Panc1 (cell line): Measurements from ENCODE around the gene HMGXB4. TPM values are rescaled to one million over a fixed set of nuclear protein-coding genes. Genes with fewer than 3 reads are reported as not detected.

Experiments
- ATAC-seq: fragments of 200-7000 bp; cut with Tn5 transposase; 2 replicates; pipeline ENCODE4 v1.9.1; 2020; ENCODE audit warnings: mild to moderate bottlenecking, moderate library complexity
- BruUV-seq: library from RNA; stranded (reverse); fragments of 400-500 nt; replicated peaks from 2 replicates; lab custom pipeline; 2021; lab: Mats Ljungman, UMichigan
- CTCF ChIA-PET: fragments of 300-600 bp; sonication (Branson Sonifier 250); formaldehyde crosslinking; loops from one replicate; lab custom pipeline; 2022; ENCODE audit warnings: antibody characterized with exemption; lab: Charles Lee
- POLR2A ChIA-PET: fragments of 300-600 bp; sonication (Branson Sonifier 250); formaldehyde crosslinking; loops from one replicate; lab custom pipeline; 2022; ENCODE audit warnings: antibody characterized with exemption; lab: Charles Lee
- DNase-seq: peaks from one replicate; pipeline ENCODE4 v3.0.0-alpha.2; 2010; ENCODE audit warnings: low read depth, low spot score
- H3K27ac ChIP-seq: 2 replicates; pipeline ENCODE4 v1.5.1; 2011; ENCODE audit warnings: mild to moderate bottlenecking, low read length, inconsistent platforms
- H3K27me3 ChIP-seq: fragments of 200-500 bp; sonication (Bioruptor generic); 2 replicates; pipeline ENCODE4 v1.6.0; 2014; ENCODE audit warnings: low read length, inconsistent platforms; ENCODE audit not compliant: control insufficient read depth, insufficient read depth
- H3K36me3 ChIP-seq: fragments of 200-500 bp; sonication (Bioruptor generic); 2 replicates; pipeline ENCODE4 v1.5.1; 2014; ENCODE audit warnings: inconsistent platforms, mild to moderate bottlenecking, low read length, moderate library complexity; ENCODE audit not compliant: control insufficient read depth, insufficient read depth
- H3K4me1 ChIP-seq: 2 replicates; pipeline ENCODE4 v1.5.1; 2011; ENCODE audit warnings: inconsistent platforms, mild to moderate bottlenecking, low read length, moderate library complexity; ENCODE audit not compliant: control insufficient read depth, insufficient read depth
- H3K4me3 ChIP-seq, 2 experiments: 2 replicates each; pipeline ENCODE4 v1.5.1; 2011 to 2012; ENCODE audit warnings: low read depth in 2 of 2, low read length in 2 of 2, mild to moderate bottlenecking in 2 of 2, inconsistent platforms in 1 of 2, moderate library complexity in 1 of 2
- H3K9me3 ChIP-seq: fragments of 200-500 bp; sonication (Bioruptor generic); 2 replicates; pipeline ENCODE4 v1.5.1; 2014; ENCODE audit warnings: low read depth, mild to moderate bottlenecking, inconsistent platforms, low read length, moderate library complexity; ENCODE audit not compliant: control insufficient read depth, insufficient read depth
- POLR2AphosphoS5 ChIP-seq: IDR thresholded peaks from 2 replicates; pipeline ENCODE4 v1.6.1; 2012; ENCODE audit warnings: mild to moderate bottlenecking, low read depth, low read length, moderate library complexity
- SIN3A ChIP-seq: IDR thresholded peaks from 2 replicates; pipeline ENCODE4 v1.6.1; 2012; ENCODE audit warnings: low read depth, mild to moderate bottlenecking, low read length, moderate library complexity, borderline replicate concordance; ENCODE audit not compliant: insufficient read depth
- TCF7L2 ChIP-seq: IDR thresholded peaks from 2 replicates; pipeline ENCODE4 v1.6.1; 2011; ENCODE audit warnings: mild to moderate bottlenecking, low read depth, low read length, inconsistent platforms
- in situ Hi-C: cut with HindIII; loops from 2 replicates; pipeline ENCODE4 v1.10.0; 2016; ENCODE audit warnings: low sequenced_read_pairs, low pct_unique_long_range_greater_than_20kb
- intact Hi-C: fragments of 100-400 bp; cut with micrococcal nuclease; formaldehyde crosslinking; loops from one replicate; pipeline ENCODE4 v1.10.0; 2022; ENCODE audit not compliant: unreplicated experiment
- total RNA-seq: library from RNA; stranded (reverse); gene quantifications from one replicate; pipeline ENCODE4 v1.2.1, GENCODE V29; 2021; ENCODE audit not compliant: unreplicated experiment
- TF ChIP-seq, protein P1 (sequence below): fragments of 450-650 bp; IDR thresholded peaks from 2 replicates; pipeline ENCODE4 v1.5.1; 2017; ENCODE audit warnings: mild to moderate bottlenecking
- TF ChIP-seq, protein P2 (sequence below), 2 experiments: IDR thresholded peaks; 2 replicates each; pipeline ENCODE4 v1.6.1; 2011 to 2012; ENCODE audit warnings: low read depth in 2 of 2, control low read depth in 1 of 2, low read length in 1 of 2, mild to moderate bottlenecking in 1 of 2, moderate library complexity in 1 of 2; ENCODE audit not compliant: insufficient read depth in 1 of 2

Gene HMGXB4
- total RNA-seq, 1 experiment from 2014 or later, result 23.7 TPM

DNA sequence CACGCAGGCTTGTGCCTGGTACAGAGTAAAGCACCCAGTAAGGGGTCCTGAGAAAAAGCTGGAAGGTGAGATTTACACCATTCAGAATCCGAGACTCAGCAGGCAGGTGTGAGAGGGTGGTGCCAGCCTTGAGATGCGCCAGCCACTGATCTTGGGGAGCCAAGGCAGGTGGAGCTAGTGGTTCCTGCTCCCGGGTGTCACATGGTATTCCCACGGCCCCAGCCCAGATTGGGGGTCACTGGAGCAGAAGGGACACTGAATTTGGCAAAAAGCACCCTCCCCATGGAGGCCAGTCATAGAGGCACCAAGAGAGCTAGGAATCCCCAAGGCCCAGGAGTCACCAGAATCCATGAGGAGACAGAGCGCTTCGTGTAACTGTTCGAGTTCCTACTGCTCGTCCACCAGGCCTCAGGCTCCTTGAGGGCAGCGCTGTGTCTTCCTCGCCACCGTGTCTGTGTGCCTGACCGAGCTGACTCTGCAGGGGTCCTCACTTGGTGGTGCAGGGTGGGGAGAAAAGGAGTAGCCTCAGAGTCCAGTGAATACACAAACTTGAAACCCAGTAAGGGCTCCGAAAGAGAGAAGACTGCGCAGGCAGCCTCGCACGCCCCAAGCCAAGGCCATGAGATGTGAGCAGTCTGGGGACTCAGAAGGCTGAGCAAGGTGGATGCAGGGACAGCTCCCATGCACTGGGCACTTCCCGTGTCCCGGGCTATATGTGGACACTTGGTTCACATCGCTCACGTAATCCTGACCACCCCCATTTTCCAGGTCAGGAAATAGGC is 70.6 kb downstream of the HMGXB4 start:
- H3K36me3 ChIP-seq, result peaks cover 2% of the 10 kb centered on the region; the same call in 1 of the 2 replicates
- H3K27me3 ChIP-seq, result no peaks in the 10 kb centered on the region
- H3K4me1 ChIP-seq, result no peaks in the 10 kb centered on the region
- H3K27ac ChIP-seq, result no peak overlapping the region
- no peaks in the 10 kb centered on the region for H3K9me3 ChIP-seq
- no TSS peak for BruUV-seq
- DNase-seq, result no peak
- intact Hi-C loops, result no loop called here
- in situ Hi-C loops, result no loop called here
- CTCF ChIA-PET, result no interaction called here
- POLR2A ChIA-PET, result no interaction called here
- no peak for ATAC-seq
- TF ChIP-seq, protein P1, sequence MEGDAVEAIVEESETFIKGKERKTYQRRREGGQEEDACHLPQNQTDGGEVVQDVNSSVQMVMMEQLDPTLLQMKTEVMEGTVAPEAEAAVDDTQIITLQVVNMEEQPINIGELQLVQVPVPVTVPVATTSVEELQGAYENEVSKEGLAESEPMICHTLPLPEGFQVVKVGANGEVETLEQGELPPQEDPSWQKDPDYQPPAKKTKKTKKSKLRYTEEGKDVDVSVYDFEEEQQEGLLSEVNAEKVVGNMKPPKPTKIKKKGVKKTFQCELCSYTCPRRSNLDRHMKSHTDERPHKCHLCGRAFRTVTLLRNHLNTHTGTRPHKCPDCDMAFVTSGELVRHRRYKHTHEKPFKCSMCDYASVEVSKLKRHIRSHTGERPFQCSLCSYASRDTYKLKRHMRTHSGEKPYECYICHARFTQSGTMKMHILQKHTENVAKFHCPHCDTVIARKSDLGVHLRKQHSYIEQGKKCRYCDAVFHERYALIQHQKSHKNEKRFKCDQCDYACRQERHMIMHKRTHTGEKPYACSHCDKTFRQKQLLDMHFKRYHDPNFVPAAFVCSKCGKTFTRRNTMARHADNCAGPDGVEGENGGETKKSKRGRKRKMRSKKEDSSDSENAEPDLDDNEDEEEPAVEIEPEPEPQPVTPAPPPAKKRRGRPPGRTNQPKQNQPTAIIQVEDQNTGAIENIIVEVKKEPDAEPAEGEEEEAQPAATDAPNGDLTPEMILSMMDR, result no peak
- TF ChIP-seq POLR2AphosphoS5 (no peak), SIN3A (no peak)
- TF ChIP-seq, protein P2, sequence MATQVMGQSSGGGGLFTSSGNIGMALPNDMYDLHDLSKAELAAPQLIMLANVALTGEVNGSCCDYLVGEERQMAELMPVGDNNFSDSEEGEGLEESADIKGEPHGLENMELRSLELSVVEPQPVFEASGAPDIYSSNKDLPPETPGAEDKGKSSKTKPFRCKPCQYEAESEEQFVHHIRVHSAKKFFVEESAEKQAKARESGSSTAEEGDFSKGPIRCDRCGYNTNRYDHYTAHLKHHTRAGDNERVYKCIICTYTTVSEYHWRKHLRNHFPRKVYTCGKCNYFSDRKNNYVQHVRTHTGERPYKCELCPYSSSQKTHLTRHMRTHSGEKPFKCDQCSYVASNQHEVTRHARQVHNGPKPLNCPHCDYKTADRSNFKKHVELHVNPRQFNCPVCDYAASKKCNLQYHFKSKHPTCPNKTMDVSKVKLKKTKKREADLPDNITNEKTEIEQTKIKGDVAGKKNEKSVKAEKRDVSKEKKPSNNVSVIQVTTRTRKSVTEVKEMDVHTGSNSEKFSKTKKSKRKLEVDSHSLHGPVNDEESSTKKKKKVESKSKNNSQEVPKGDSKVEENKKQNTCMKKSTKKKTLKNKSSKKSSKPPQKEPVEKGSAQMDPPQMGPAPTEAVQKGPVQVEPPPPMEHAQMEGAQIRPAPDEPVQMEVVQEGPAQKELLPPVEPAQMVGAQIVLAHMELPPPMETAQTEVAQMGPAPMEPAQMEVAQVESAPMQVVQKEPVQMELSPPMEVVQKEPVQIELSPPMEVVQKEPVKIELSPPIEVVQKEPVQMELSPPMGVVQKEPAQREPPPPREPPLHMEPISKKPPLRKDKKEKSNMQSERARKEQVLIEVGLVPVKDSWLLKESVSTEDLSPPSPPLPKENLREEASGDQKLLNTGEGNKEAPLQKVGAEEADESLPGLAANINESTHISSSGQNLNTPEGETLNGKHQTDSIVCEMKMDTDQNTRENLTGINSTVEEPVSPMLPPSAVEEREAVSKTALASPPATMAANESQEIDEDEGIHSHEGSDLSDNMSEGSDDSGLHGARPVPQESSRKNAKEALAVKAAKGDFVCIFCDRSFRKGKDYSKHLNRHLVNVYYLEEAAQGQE (IDR thresholded peaks at IDR 0.05; ENCODE audit: insufficient read depth in 1 of 2, low read depth in 2 of 2, low read length in 1 of 2), result no peak
- H3K4me3 ChIP-seq, result no peak overlapping the region

DNA sequence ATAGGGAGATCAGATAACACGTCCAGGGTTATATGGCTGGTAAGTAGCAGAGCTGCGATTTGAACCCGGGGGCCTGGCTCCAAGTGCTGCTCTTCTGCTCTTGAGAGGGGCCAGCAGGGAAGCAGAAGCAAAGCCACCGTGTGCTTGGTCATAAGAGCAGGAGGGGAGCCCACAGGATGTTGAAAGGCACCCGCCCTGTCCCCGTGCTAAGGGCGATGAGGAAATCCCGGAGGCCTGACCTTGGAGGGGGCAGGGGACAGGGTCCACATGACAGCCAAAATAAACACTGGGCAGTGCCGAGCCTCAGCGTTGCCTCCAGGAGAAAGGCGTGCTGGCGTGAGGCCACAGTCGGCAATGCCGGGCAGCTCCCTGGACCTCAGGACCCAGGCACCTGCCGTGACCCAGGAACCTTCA is 71.2 kb downstream of the HMGXB4 start:
- in situ Hi-C loops (no loop called here), intact Hi-C loops (no loop called here)
- no peak for ATAC-seq
- ChIA-PET CTCF (no interaction called here), POLR2A (no interaction called here)
- H3K27me3 ChIP-seq, result no peaks in the 10 kb centered on the region
- no peaks in the 10 kb centered on the region for H3K9me3 ChIP-seq
- H3K4me3 ChIP-seq, result no peak overlapping the region
- H3K4me1 ChIP-seq, result no peaks in the 10 kb centered on the region
- no peak overlapping the region for H3K27ac ChIP-seq
- no peak for DNase-seq
- no TSS peak for BruUV-seq
- TF ChIP-seq, protein P1, result no peak
- no peak for TF ChIP-seq SIN3A
- no peak for TF ChIP-seq TCF7L2
- TF ChIP-seq POLR2AphosphoS5, result no peak
- peaks cover 2% of the 10 kb centered on the region; the same call in 1 of the 2 replicates for H3K36me3 ChIP-seq
